IPS-18a (cell line): ENCODE measurements around the gene ITPK1.

Experiments used
- H3K27ac ChIP-seq: one replicate; pipeline ENCODE4 v1.5.1; 2013; ENCODE audit warnings: low read length
- H3K27me3 ChIP-seq: one replicate; pipeline ENCODE4 v1.6.1; 2013; ENCODE audit warnings: mild to moderate bottlenecking, low read length; ENCODE audit not compliant: control insufficient read depth, insufficient read depth
- H3K36me3 ChIP-seq: one replicate; pipeline ENCODE4 v1.6.1; 2013; ENCODE audit warnings: low read depth, low read length; ENCODE audit not compliant: control insufficient read depth
- H3K4me1 ChIP-seq: one replicate; pipeline ENCODE4 v1.6.1; 2013; ENCODE audit warnings: low read depth, low read length; ENCODE audit not compliant: control insufficient read depth
- H3K4me3 ChIP-seq: one replicate; pipeline ENCODE4 v1.5.1; 2013; ENCODE audit warnings: low read length
- H3K9ac ChIP-seq: one replicate; pipeline ENCODE4 v1.6.1; 2013; ENCODE audit warnings: mild to moderate bottlenecking, low read length, moderate library complexity
- H3K9me3 ChIP-seq: one replicate; pipeline ENCODE4 v1.6.1; 2013; ENCODE audit warnings: low read depth, low read length; ENCODE audit not compliant: control insufficient read depth

Gene ITPK1

DNA sequence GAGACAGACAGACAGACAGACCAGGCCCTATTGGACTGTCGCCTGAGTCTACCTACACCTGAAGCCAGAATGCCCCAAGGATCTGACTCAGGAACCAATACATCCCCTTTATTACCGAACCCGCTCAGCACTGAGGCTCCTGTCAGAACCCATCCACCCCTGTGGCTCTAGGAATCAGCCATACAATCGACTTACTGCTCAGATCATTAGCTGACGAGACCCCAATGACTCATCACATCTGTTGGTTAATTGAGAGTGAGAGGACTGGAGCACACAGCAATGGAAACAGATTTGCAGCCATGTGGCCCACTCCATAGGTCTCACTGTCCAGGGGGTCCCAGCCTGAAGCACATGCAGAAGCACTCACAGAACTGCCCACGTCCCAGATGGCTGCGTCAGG, 15.2 kb downstream of the ITPK1 start:
- Histone ChIP-seq H3K36me3 (no peaks in the 10 kb centered on the region), H3K9me3 (no peaks in the 10 kb centered on the region), H3K27ac (no peak overlapping the region), H3K9ac (no peak overlapping the region), H3K4me3 (no peak overlapping the region), H3K27me3 (no peaks in the 10 kb centered on the region), H3K4me1 (peaks cover 7% of the 10 kb centered on the region)

DNA sequence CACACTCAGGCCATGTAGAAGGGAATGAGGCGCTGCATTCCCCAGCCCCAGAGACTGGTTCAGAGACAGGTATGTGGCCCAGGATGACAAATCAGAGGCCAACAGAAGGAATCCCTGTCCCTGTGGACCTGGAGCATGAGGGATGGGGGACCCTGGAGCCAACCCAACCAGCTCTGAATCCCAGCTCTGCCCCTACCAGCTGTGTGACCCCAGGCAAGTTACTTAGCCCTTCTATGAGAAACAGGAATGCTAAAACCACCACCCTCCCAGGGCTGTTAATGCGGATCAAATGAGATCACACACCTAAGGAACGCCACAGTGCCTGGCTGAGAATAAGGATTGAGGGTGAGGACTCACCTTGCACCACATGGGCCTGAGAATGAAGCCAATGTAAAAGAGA, 15.6 kb downstream of the ITPK1 start:
- Histone ChIP-seq H3K27ac (no peak overlapping the region), H3K4me1 (peaks cover 7% of the 10 kb centered on the region), H3K36me3 (no peaks in the 10 kb centered on the region), H3K9ac (no peak overlapping the region), H3K4me3 (no peak overlapping the region), H3K27me3 (no peaks in the 10 kb centered on the region), H3K9me3 (no peaks in the 10 kb centered on the region)

DNA sequence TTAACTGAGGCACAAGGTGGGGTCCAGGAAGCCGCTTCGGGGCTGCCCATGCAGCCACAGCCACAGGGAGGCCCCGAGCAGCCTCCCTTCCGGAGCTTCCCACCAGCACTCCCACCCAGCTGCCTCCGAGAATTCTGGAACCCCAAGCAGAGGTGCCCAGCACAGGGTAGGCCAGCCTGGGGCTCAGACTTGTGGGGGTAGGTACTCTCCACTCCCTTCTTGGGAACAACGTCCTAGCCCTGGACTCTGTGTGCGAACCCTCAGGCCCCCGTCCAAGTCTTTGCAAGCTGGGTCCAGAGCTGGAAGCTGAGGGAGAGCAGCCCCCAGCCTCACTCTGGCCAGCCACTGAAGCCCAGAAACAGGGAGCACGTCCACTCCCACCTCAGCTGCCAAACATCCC, 16.1 kb downstream of the ITPK1 start:
- H3K27ac ChIP-seq, result no peak overlapping the region
- H3K36me3 ChIP-seq, result no peaks in the 10 kb centered on the region
- no peak overlapping the region for H3K9ac ChIP-seq
- H3K9me3 ChIP-seq, result no peaks in the 10 kb centered on the region
- peaks cover 7% of the 10 kb centered on the region for H3K4me1 ChIP-seq
- no peak overlapping the region for H3K4me3 ChIP-seq
- H3K27me3 ChIP-seq, result no peaks in the 10 kb centered on the region

DNA sequence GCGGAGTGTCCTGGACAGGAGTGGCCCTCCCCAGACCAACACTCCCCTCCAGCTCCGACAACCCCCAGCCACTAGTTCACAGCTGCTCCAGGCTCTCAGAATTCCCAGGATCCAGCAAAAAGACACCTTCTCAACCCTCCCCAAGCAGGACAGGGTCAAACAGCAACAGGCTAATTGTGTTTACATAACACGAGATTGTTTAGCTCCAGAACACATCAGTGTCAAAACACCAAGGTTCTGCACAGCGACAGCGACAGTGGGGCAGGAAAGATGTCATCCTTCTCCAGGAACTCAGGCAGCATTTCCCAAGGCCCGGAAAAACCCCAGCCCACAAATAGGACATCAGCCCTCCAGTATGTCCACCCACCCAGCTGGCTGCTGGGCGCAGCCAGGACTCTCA, 16.5 kb downstream of the ITPK1 start:
- H3K4me1 ChIP-seq, result peaks cover 7% of the 10 kb centered on the region
- H3K27me3 ChIP-seq, result no peaks in the 10 kb centered on the region
- no peak overlapping the region for H3K27ac ChIP-seq
- no peaks in the 10 kb centered on the region for H3K9me3 ChIP-seq
- H3K4me3 ChIP-seq, result no peak overlapping the region
- H3K36me3 ChIP-seq, result no peaks in the 10 kb centered on the region
- H3K9ac ChIP-seq, result no peak overlapping the region

DNA sequence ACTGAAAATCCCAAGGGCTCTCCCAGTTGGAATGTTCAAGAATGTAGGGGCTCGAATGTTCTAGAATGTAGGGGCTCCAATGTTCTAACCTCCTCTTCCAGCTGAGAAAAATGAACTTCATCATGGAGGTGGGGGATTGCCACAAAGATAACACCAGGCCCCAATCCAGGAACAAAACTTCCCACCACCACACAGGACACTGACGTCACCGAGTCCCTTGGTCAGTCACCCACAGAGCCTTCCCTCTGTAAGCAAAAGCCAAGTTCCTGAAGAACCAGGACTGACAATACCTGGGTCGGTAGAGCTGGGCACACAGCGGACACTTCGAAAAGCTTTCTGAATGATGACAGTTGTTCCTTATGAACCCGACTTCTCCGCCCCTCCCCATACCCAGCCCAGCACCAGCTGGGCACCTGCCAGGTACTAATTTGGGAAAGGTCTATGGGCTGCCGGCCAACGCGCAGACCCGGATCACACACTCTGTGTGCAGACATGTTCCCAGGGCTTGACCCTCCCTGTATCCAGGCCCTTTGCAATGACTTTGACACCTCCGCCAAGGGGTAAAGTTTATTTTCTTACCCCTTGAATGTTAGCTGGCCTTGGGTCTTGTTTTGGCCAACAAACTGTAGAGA, 18.9 kb downstream of the ITPK1 start:
- Histone ChIP-seq H3K36me3 (no peaks in the 10 kb centered on the region), H3K9ac (no peak overlapping the region), H3K9me3 (no peaks in the 10 kb centered on the region), H3K27me3 (no peaks in the 10 kb centered on the region), H3K27ac (no peak overlapping the region), H3K4me3 (no peak overlapping the region), H3K4me1 (peaks cover 7% of the 10 kb centered on the region)

DNA sequence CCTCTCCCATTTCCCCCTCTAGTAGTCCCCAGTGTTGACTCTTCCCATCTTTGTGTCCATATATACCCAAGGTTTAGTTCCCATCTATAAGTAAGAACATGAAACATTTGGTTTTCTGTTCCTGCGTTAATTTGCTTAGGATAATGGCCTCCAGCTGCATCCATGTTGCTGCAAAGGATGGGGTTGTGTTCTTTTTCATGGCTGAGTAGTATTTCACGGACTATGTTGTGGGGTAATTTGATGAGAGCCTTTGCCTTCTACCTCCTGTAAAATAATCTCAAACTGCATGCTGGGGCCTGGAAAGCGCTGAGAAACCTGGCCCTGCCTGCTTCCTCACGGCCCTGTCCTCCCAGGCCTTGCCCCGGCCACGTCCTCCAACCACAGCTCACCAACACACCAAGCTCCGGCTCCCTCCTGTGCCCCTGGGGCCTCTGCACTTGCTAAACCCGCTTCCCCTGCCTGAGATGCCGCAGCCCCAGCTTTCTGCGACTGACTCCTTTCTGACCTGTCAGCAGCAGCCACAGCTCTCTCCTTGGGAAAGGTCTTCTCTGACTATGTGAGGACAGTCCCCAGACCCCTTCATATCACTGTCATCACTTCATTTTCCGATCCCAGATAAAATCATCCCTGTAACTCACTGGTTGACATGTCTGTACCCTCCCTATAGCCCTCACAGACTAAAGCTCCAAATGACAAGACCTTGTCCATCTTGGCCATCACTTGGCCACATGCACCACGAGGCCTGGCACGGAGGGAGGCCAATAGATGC, 19.8 kb downstream of the ITPK1 start:
- H3K27me3 ChIP-seq, result no peaks in the 10 kb centered on the region
- H3K9ac ChIP-seq, result no peak overlapping the region
- H3K27ac ChIP-seq, result no peak overlapping the region
- no peaks in the 10 kb centered on the region for H3K9me3 ChIP-seq
- no peak overlapping the region for H3K4me3 ChIP-seq
- peaks cover 7% of the 10 kb centered on the region for H3K4me1 ChIP-seq
- no peaks in the 10 kb centered on the region for H3K36me3 ChIP-seq

DNA sequence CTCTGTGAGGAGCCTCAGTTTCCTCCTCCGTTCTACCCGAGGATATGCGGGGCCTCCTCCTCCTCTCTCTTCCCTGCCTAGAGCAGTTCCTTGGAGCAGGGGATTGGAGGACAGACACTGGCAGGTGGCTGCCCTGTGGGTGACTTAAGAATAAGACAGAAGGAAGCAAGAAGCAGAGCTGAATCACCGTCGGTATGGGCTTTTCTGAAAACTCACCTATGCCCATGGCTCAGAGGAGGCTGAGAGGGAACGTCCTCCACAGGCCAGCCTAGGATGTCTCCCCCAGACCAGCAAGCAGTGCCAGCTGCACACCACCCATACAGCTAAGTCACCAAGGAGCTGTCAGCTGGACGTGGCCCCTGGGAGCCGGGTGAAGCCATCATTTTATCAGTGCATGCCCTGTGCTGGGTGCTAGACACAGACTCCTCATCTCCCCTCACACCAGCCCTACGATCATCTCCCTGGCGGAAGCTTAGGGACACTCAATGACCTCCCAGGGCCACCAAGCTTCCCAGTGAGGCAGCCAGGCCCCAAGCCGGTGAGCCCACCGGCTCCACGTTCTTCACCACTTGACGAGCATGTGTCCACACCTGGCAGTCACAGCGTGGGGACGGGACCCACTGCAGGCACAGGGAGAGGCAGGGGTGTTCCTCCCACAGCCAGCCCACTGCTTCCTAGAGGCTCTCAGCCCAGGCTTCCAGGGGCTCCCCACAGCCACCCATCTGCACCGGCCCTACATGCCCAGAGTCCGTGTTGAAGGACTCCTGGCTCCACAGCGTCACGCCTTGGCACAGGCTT, 21.4 kb downstream of the ITPK1 start:
- Histone ChIP-seq H3K27ac (no peak overlapping the region), H3K4me3 (no peak overlapping the region), H3K4me1 (no peaks in the 10 kb centered on the region), H3K27me3 (no peaks in the 10 kb centered on the region), H3K36me3 (no peaks in the 10 kb centered on the region), H3K9me3 (no peaks in the 10 kb centered on the region), H3K9ac (no peak overlapping the region)

DNA sequence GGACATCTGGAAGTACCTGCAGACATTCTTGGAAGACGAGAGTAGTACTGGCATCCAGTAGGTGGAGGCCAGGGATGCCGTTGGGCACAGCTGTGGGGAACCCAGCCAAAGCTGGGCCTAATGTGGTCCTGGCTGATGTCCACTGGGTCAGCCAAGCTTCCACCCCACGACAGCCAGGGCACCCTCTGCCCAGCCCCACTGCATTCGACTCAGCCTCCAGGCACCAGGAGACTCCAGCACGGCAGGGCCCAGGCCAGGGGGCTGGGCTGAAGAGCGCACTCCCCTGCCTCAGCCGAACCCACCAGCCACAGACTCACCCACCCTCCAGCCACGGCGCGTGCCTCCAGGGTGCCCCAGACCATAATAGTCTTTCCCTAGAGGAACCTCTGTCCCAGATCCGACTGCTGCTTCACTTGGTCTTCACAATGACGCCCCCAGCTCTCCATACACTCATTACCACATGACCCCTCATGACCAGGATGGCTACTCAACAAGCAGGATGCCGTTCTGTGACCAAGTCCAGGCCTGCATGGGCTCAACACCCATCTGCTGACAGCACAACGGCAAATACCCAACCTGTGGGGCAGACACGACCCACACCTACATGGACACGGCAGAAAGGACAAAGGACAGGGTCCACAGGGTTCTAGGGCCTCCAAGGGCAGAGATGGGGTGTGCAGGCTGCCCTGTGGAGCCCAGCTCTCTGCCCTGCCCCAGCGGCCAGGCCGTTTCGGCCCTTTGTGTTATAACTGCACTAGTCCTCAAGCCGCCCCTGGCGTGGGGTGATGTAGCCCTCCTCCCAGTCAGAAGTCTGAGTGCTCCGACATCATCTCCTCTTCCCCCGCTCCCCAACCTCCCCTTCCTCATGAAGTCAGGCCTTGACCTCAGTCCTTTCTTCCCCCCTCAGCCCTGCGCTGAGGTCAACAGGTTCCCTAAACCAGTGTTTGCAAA, 22.8 kb downstream of the ITPK1 start:
- Histone ChIP-seq H3K4me3 (no peak overlapping the region), H3K36me3 (no peaks in the 10 kb centered on the region), H3K9me3 (no peaks in the 10 kb centered on the region), H3K27ac (no peak overlapping the region), H3K4me1 (no peaks in the 10 kb centered on the region), H3K9ac (no peak overlapping the region), H3K27me3 (no peaks in the 10 kb centered on the region)

DNA sequence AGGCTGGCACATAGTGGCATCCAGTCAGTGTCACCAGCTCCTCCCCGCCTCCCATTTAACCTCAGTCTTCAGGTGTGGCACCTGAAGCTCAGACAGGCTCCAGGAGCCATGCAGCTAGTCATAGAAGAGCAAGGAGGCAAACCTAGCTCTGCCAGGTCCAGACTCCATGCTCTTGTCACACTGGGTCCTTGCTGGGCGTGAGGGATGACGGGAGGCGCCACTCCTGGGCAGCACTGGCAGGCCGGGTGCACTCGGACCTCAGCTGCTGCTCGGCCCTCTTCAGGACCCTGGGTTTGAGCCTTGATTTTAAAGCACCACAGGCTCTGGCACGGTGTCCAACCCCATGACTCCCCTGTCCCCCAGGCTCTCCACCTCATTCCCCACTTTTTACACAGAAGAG, 24.1 kb downstream of the ITPK1 start:
- Histone ChIP-seq H3K4me3 (no peak overlapping the region), H3K36me3 (no peaks in the 10 kb centered on the region), H3K9me3 (no peaks in the 10 kb centered on the region), H3K4me1 (peaks cover under 1% of the 10 kb centered on the region), H3K27ac (no peak overlapping the region), H3K27me3 (no peaks in the 10 kb centered on the region), H3K9ac (no peak overlapping the region)

DNA sequence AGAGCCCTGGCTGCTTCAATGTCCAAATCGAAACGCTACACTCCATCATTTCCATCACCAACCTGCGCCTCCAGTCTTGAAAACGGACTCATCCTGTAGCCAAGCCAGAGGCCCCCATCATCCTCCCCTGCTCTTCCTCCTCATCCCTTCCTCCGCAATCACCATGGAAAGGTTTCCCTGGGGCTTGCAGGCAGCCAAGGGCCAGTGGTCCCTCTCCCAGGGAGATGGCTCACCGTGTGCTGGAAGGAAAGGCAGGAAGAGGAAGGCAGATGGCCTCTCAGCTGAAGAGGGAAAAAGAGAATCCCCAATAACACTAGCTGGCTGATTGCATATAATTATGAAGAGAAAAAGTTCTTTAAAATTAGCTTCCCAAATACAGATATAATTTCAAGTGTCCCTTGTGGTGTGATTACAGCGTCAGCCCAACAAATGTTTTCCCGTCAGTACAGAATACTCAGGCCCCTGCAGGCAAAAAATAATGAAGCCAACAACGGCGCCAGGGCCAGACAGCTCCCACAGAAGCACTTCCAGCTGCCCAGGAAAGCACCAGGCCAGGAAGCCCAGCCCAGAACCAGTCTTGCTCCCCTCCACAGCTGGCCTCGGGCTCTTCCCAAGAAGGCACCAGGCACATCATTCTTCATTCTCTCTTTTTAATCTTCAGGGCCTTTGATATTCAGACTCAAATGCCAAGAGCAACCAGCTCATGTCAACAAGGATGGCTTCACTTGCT, 24.7 kb downstream of the ITPK1 start:
- H3K27ac ChIP-seq, result no peak overlapping the region
- H3K9ac ChIP-seq, result no peak overlapping the region
- H3K4me3 ChIP-seq, result no peak overlapping the region
- H3K27me3 ChIP-seq, result no peaks in the 10 kb centered on the region
- H3K9me3 ChIP-seq, result no peaks in the 10 kb centered on the region
- peaks cover 7% of the 10 kb centered on the region for H3K4me1 ChIP-seq
- H3K36me3 ChIP-seq, result no peaks in the 10 kb centered on the region
